Activated naive CD4-positive, alpha-beta T cell treated with anti-CD3 and anti-CD28 coated beads, Interleukin-2, amount 10 ng/mL, durations not matched to agents 7 days and 5 days (primary cell): ENCODE data around the gene IGFBP3.

Experiments
- CTCF ChIA-PET: fragments of 350-600 bp; sonication (Branson Sonifier 250); formaldehyde crosslinking; loops from one replicate; lab custom pipeline; 2021; ENCODE audit warnings: antibody characterized with exemption; lab: Charles Lee
- DNase-seq: peaks from one replicate; pipeline ENCODE4 v3.0.0-alpha.2; 2020
- H3K27ac Mint-ChIP-seq: one replicate; pipeline ENCODE4 v1.8.0; 2021; ENCODE audit warnings: mild to moderate bottlenecking, moderate library complexity, mixed read lengths
- H3K27me3 Mint-ChIP-seq: one replicate; pipeline ENCODE4 v1.8.0; 2021; ENCODE audit warnings: mild to moderate bottlenecking, mixed read lengths
- H3K36me3 Mint-ChIP-seq: one replicate; pipeline ENCODE4 v1.8.0; 2021; ENCODE audit warnings: mixed read lengths
- H3K4me1 Mint-ChIP-seq: one replicate; pipeline ENCODE4 v1.8.0; 2021; ENCODE audit warnings: mixed read lengths
- H3K4me3 Mint-ChIP-seq: one replicate; pipeline ENCODE4 v1.8.0; 2021; ENCODE audit warnings: mild to moderate bottlenecking, moderate library complexity, mixed read lengths
- H3K9me3 Mint-ChIP-seq: one replicate; pipeline ENCODE4 v1.8.0; 2021; ENCODE audit warnings: mixed read lengths

The IGFBP3 gene

GRCh38 chr7:45882465-45882810 is 38.6 kb downstream of the IGFBP3 start:
- H3K4me3 Mint-ChIP-seq, result no peak overlapping the region
- H3K27ac Mint-ChIP-seq, result no peak overlapping the region
- no peaks in the 10 kb centered on the region for H3K36me3 Mint-ChIP-seq
- CTCF ChIA-PET, result no interaction called here
- DNase-seq, result no peak
- H3K9me3 Mint-ChIP-seq, result no peaks in the 10 kb centered on the region
- peaks cover 29% of the 10 kb centered on the region for H3K27me3 Mint-ChIP-seq
- no peaks in the 10 kb centered on the region for H3K4me1 Mint-ChIP-seq

GRCh38 chr7:45881759-45882464 is 39.2 kb downstream of the IGFBP3 start:
- H3K27me3 Mint-ChIP-seq, result peaks cover 23% of the 10 kb centered on the region
- H3K9me3 Mint-ChIP-seq, result no peaks in the 10 kb centered on the region
- H3K4me1 Mint-ChIP-seq, result no peaks in the 10 kb centered on the region
- H3K27ac Mint-ChIP-seq, result no peak overlapping the region
- no peak overlapping the region for H3K4me3 Mint-ChIP-seq
- no peak for DNase-seq
- CTCF ChIA-PET, result no interaction called here
- no peaks in the 10 kb centered on the region for H3K36me3 Mint-ChIP-seq

GRCh38 chr7:45881280-45881758 is 39.8 kb downstream of the IGFBP3 start:
- no peak for DNase-seq
- Mint-ChIP-seq H3K9me3 (no peaks in the 10 kb centered on the region), H3K4me1 (no peaks in the 10 kb centered on the region), H3K27ac (no peak overlapping the region), H3K36me3 (no peaks in the 10 kb centered on the region), H3K4me3 (no peak overlapping the region), H3K27me3 (peaks cover 20% of the 10 kb centered on the region)
- CTCF ChIA-PET, result no interaction called here

GRCh38 chr7:45880433-45880860 is 40.6 kb downstream of the IGFBP3 start:
- H3K27ac Mint-ChIP-seq, result no peak overlapping the region
- no peaks in the 10 kb centered on the region for H3K9me3 Mint-ChIP-seq
- H3K36me3 Mint-ChIP-seq, result no peaks in the 10 kb centered on the region
- H3K27me3 Mint-ChIP-seq, result peaks cover 18% of the 10 kb centered on the region
- no peak for DNase-seq
- H3K4me3 Mint-ChIP-seq, result no peak overlapping the region
- H3K4me1 Mint-ChIP-seq, result no peaks in the 10 kb centered on the region
- CTCF ChIA-PET, result no interaction called here

- Mint-ChIP-seq H3K4me1 (no peaks in the 10 kb centered on the region), H3K9me3 (no peaks in the 10 kb centered on the region), H3K4me3 (no peak overlapping the region), H3K27me3 (no peaks in the 10 kb centered on the region), H3K36me3 (no peaks in the 10 kb centered on the region), H3K27ac (no peak overlapping the region)
- CTCF ChIA-PET, result no interaction called here
- DNase-seq, result no peak
Measured at GRCh38 chr7:45878457-45879144, 42.5 kb downstream of the IGFBP3 start.

- no peaks in the 10 kb centered on the region for H3K4me1 Mint-ChIP-seq
- H3K27me3 Mint-ChIP-seq, result peaks cover 4% of the 10 kb centered on the region
- H3K27ac Mint-ChIP-seq, result no peak overlapping the region
- CTCF ChIA-PET, result interaction anchor here (0.5 kb wide), 1 partner anchor 335 kb away, joined by 3 read pairs; no protein-coding TSS in a partner anchor
- no peak for DNase-seq
- H3K9me3 Mint-ChIP-seq, result no peaks in the 10 kb centered on the region
- H3K4me3 Mint-ChIP-seq, result no peak overlapping the region
- no peaks in the 10 kb centered on the region for H3K36me3 Mint-ChIP-seq
Measured at GRCh38 chr7:45876519-45876918, 44.6 kb downstream of the IGFBP3 start.

GRCh38 chr7:45874408-45875131 is 46.5 kb downstream of the IGFBP3 start:
- Mint-ChIP-seq H3K27ac (no peak overlapping the region), H3K9me3 (no peaks in the 10 kb centered on the region), H3K4me1 (no peaks in the 10 kb centered on the region), H3K4me3 (no peak overlapping the region), H3K36me3 (no peaks in the 10 kb centered on the region), H3K27me3 (peaks cover 4% of the 10 kb centered on the region)
- CTCF ChIA-PET, result no interaction called here
- DNase-seq, result no peak

GRCh38 chr7:45873355-45873754 is 47.7 kb downstream of the IGFBP3 start:
- DNase-seq, result no peak
- no peaks in the 10 kb centered on the region for H3K36me3 Mint-ChIP-seq
- CTCF ChIA-PET, result interaction anchor here (1.2 kb wide), 1 partner anchor 210 kb away, joined by 4 read pairs; no protein-coding TSS in a partner anchor

GRCh38 chr7:45873035-45873354 is 48.1 kb downstream of the IGFBP3 start, which contains the start of gene CCDC201:
Gene CCDC201 (minus strand): TSS chr7:45873082. CDS start chr7:45873007, 75 bp downstream.
- Mint-ChIP-seq H3K4me3 (no peak within 1 kb of the TSS), H3K27me3 (peaks cover 4% of the 10 kb centered on the region), H3K36me3 (no peaks in the 10 kb centered on the region), H3K27ac (no peak within 1 kb of the TSS), H3K9me3 (no peaks in the 10 kb centered on the region), H3K4me1 (no peaks in the 10 kb centered on the region)
- CTCF ChIA-PET, result interaction anchor here (1.2 kb wide), 1 partner anchor 210 kb away, joined by 4 read pairs; no protein-coding TSS in a partner anchor
- DNase-seq, result no peak

More at GRCh38 chr7:45873355-45873754, 47.7 kb downstream of the IGFBP3 start:
- Mint-ChIP-seq H3K27me3 (peaks cover 4% of the 10 kb centered on the region), H3K27ac (no peak overlapping the region), H3K9me3 (no peaks in the 10 kb centered on the region), H3K4me3 (no peak overlapping the region), H3K4me1 (no peaks in the 10 kb centered on the region)

GRCh38 chr7:45872116-45873034 is 48.7 kb downstream of the IGFBP3 start:
- H3K27me3 Mint-ChIP-seq, result peaks cover 4% of the 10 kb centered on the region
- no peak for DNase-seq
- H3K4me1 Mint-ChIP-seq, result no peaks in the 10 kb centered on the region
- CTCF ChIA-PET, result interaction anchor here (1.2 kb wide), 1 partner anchor 209 kb away, joined by 4 read pairs; no protein-coding TSS in a partner anchor
- H3K9me3 Mint-ChIP-seq, result no peaks in the 10 kb centered on the region
- H3K36me3 Mint-ChIP-seq, result no peaks in the 10 kb centered on the region
- H3K4me3 Mint-ChIP-seq, result no peak overlapping the region
- H3K27ac Mint-ChIP-seq, result no peak overlapping the region

- Mint-ChIP-seq H3K4me3 (no peak overlapping the region), H3K27ac (no peak overlapping the region), H3K27me3 (peaks cover 14% of the 10 kb centered on the region), H3K9me3 (no peaks in the 10 kb centered on the region), H3K4me1 (no peaks in the 10 kb centered on the region), H3K36me3 (no peaks in the 10 kb centered on the region)
- CTCF ChIA-PET, result no interaction called here
- DNase-seq, result no peak
Measured at GRCh38 chr7:45869426-45869825, 51.6 kb downstream of the IGFBP3 start.

GRCh38 chr7:45867471-45867870 is 53.6 kb downstream of the IGFBP3 start:
- H3K9me3 Mint-ChIP-seq, result no peaks in the 10 kb centered on the region

GRCh38 chr7:45865594-45866410 is 55.3 kb downstream of the IGFBP3 start:
- Mint-ChIP-seq H3K9me3 (no peaks in the 10 kb centered on the region), H3K36me3 (no peaks in the 10 kb centered on the region), H3K4me3 (no peak overlapping the region), H3K27ac (no peak overlapping the region), H3K27me3 (peaks cover 16% of the 10 kb centered on the region), H3K4me1 (no peaks in the 10 kb centered on the region)
- CTCF ChIA-PET, result interaction anchor here (0.8 kb wide), 1 partner anchor 25 kb away, joined by 3 read pairs; no protein-coding TSS in a partner anchor
- DNase-seq, result no peak

More at GRCh38 chr7:45867471-45867870, 53.6 kb downstream of the IGFBP3 start:
- Mint-ChIP-seq H3K27me3 (peaks cover 20% of the 10 kb centered on the region), H3K4me1 (no peaks in the 10 kb centered on the region), H3K4me3 (no peak overlapping the region), H3K27ac (no peak overlapping the region), H3K36me3 (no peaks in the 10 kb centered on the region)
- CTCF ChIA-PET, result no interaction called here
- no peak for DNase-seq
